Measurements from ENCODE around the gene MSRB3. TPM values are rescaled to one million over a fixed set of nuclear protein-coding genes. Genes with fewer than 3 reads are reported as not detected.

The MSRB3 gene
- total and polyA plus RNA-seq, 2 donors (not counting 3 experiments of a cell fraction or from before 2014, with no cell fraction given), result 20.0 to 59.3 TPM

GRCh38 chr12:65326616-65327015 lies 48.1 kb downstream of the MSRB3 start:
- no peaks in the 10 kb centered on the region for H3K9me1 ChIP-seq (replicated peaks; ENCODE audit: control insufficient read depth, extremely low read depth, insufficient read depth, low read length)
- no peaks in the 10 kb centered on the region for H3K79me2 ChIP-seq (ENCODE audit: control insufficient read depth, insufficient read depth, low read length)
- no peaks in the 10 kb centered on the region for H3K4me1 ChIP-seq (ENCODE audit: control insufficient read depth, extremely low read depth, insufficient read depth, low read length)
- no peak overlapping the region for H3K27ac ChIP-seq (ENCODE audit: insufficient read depth, low read depth, low read length)
- no TSS peak for BruUV-seq (replicated peaks)
- intact Hi-C loops (cut with micrococcal nuclease), result no loop called here
- DNase-seq (ENCODE audit: low read depth, low spot score) (no peak), FAIRE-seq (no peak)
- dilution Hi-C loops (cut with MboI; ENCODE audit: extremely low pct_ligation_motif_present, low sequenced_read_pairs), result no loop called here
- ChIA-PET POLR2A (no interaction called here), CTCF (interaction anchor here (0.7 kb wide), 1 partner anchor 230 kb away, joined by 3 read pairs; no protein-coding TSS in a partner anchor)
- no peaks in the 10 kb centered on the region for H3K27me3 ChIP-seq (ENCODE audit: control insufficient read depth in 2 of 2, insufficient read depth in 2 of 2, low read length in 2 of 2)
- H3K9ac ChIP-seq (replicated peaks; ENCODE audit: extremely low read depth, insufficient read depth, low read length), result no peak overlapping the region
- H4K20me1 ChIP-seq (replicated peaks; ENCODE audit: control insufficient read depth, extremely low read depth, insufficient read depth, low read length), result no peaks in the 10 kb centered on the region
- H3K9me3 ChIP-seq (replicated peaks; ENCODE audit: control insufficient read depth, insufficient read depth, low read length), result no peaks in the 10 kb centered on the region
- no peak for TF ChIP-seq JUN (IDR thresholded peaks at IDR 0.05; ENCODE audit: borderline replicate concordance, insufficient read depth, insufficient read length, low read depth)
- no peak for TF ChIP-seq FOS (IDR thresholded peaks at IDR 0.05; ENCODE audit: borderline replicate concordance, insufficient read depth, low read length)
- TF ChIP-seq POLR2A (IDR thresholded peaks at IDR 0.05; ENCODE audit: low read depth, low read length), result no peak
- TF ChIP-seq CTCF (IDR thresholded peaks at IDR 0.05; ENCODE audit: extremely low read depth in 1 of 2, insufficient read depth in 1 of 2, low read depth in 1 of 2, low read length in 2 of 2), result no peak
- no peak for TF ChIP-seq POLR2AphosphoS5 (IDR thresholded peaks at IDR 0.05; ENCODE audit: insufficient read depth, low read depth, low read length)
- TF ChIP-seq MAX (IDR thresholded peaks at IDR 0.05; ENCODE audit: insufficient read depth, insufficient read length), result no peak
- no peak for TF ChIP-seq EZH2 (IDR thresholded peaks at IDR 0.05; ENCODE audit: borderline replicate concordance, low read depth, low read length, severe bottlenecking)
- TF ChIP-seq MYC (IDR thresholded peaks at IDR 0.05; ENCODE audit: low read depth, low read length), result no peak
- H2AFZ ChIP-seq (ENCODE audit: low read depth, low read length), result no peak overlapping the region
- no peaks in the 10 kb centered on the region for H3K36me3 ChIP-seq (ENCODE audit: control insufficient read depth in 2 of 2, extremely low read depth in 1 of 2, insufficient read depth in 2 of 2, low read length in 2 of 2)
- H3K4me2 ChIP-seq (ENCODE audit: insufficient read depth, low read length), result no peak overlapping the region
- H3K4me3 ChIP-seq (replicated peaks in 1 of 3; ENCODE audit: insufficient read depth in 1 of 3, low read depth in 1 of 3, low read length in 3 of 3), result no peak overlapping the region
